HCT116 (cell line): ENCODE results near the gene CADPS. TPM values are rescaled to one million over a fixed set of nuclear protein-coding genes. Genes with fewer than 3 reads are reported as not detected.

Experiments used
- ATAC-seq: fragments of 200-7000 bp; cut with Tn5 transposase; 2 replicates; pipeline ENCODE4 v1.9.1; 2020; ENCODE audit warnings: mild to moderate bottlenecking, moderate library complexity
- BruUV-seq: library from RNA; stranded (reverse); fragments of 400-500 nt; replicated peaks from 2 replicates; lab custom pipeline; 2021; lab: Mats Ljungman, UMichigan
- CTCF ChIA-PET: fragments of 300-600 bp; sonication (Branson Sonifier 250); formaldehyde crosslinking; loops from one replicate; lab custom pipeline; 2021; ENCODE audit warnings: antibody characterized with exemption; lab: Charles Lee
- POLR2A ChIA-PET: fragments of 300-600, 350-600 bp; sonication (Branson Sonifier 250); formaldehyde crosslinking; loops from one replicate; lab custom pipeline; 2021; ENCODE audit warnings: antibody characterized with exemption; lab: Charles Lee
- RAD21 ChIA-PET, 2 experiments: fragments of 300-600 bp; sonication (Branson Sonifier 250); formaldehyde crosslinking; loops; one replicate each; lab custom pipeline; 2023; ENCODE audit warnings: low total read pairs in 2 of 2; ENCODE audit not compliant: uncharacterized antibody in 2 of 2, unreplicated experiment in 2 of 2, low non-redundant PET in 1 of 2; lab: Charles Lee
- DNase-seq: peaks from one replicate; pipeline ENCODE4 v3.0.0-alpha.2; 2010; ENCODE audit warnings: low read depth, low spot score
- H2AFZ ChIP-seq: fragments of 200-600 bp; shearing (Covaris generic), sonication (generic); 2 replicates; pipeline ENCODE4 v1.6.1; 2017; ENCODE audit warnings: low read depth, mixed run types, mixed read lengths, antibody characterized with exemption, low read length; ENCODE audit not compliant: poor library complexity, severe bottlenecking
- H3K27ac ChIP-seq: 2 replicates; pipeline ENCODE4 v1.5.1; 2012; ENCODE audit warnings: low read depth, low read length
- H3K27me3 ChIP-seq: fragments of 200-600 bp; sonication (generic); 2 replicates; pipeline ENCODE4 v1.6.1; 2016; ENCODE audit warnings: mixed run types, low read length, mixed read lengths; ENCODE audit not compliant: insufficient read depth
- H3K36me3 ChIP-seq, 2 experiments: fragments of 200-500 bp in 1 of 2; fragments of 200-600 bp in 1 of 2; sonication (Bioruptor generic) in 1 of 2; sonication (generic) in 1 of 2; 2 replicates each; pipeline versions ENCODE4 v1.5.1 to v1.6.1; 2014 to 2016; ENCODE audit warnings: low read length in 2 of 2, inconsistent platforms in 1 of 2, mixed read lengths in 1 of 2, mixed run types in 1 of 2; ENCODE audit not compliant: insufficient read depth in 2 of 2, control insufficient read depth in 1 of 2
- H3K4me1 ChIP-seq, 2 experiments: fragments of 200-600 bp in 1 of 2; sonication (generic) in 1 of 2; 2 replicates each; pipeline versions ENCODE4 v1.5.1 to v1.6.1; 2012 to 2017; ENCODE audit warnings: low read length in 2 of 2, inconsistent platforms in 1 of 2, mild to moderate bottlenecking in 1 of 2, mixed read lengths in 1 of 2, mixed run types in 1 of 2, moderate library complexity in 1 of 2; ENCODE audit not compliant: insufficient read depth in 2 of 2, control insufficient read depth in 1 of 2
- H3K4me2 ChIP-seq: fragments of 200-600 bp; sonication (generic); 2 replicates; pipeline ENCODE4 v1.6.1; 2017; ENCODE audit warnings: mixed run types, low read length, mixed read lengths
- H3K4me3 ChIP-seq, 2 experiments: fragments of 200-600 bp in 1 of 2; sonication (generic) in 1 of 2; replicated peaks in 1 of 2; 2 replicates each; pipeline ENCODE4 v1.5.1; 2011 to 2016; ENCODE audit warnings: low read length in 2 of 2, control low read depth in 1 of 2, low read depth in 1 of 2, mild to moderate bottlenecking in 1 of 2, mixed read lengths in 1 of 2, mixed run types in 1 of 2
- H3K79me2 ChIP-seq: fragments of 200-600 bp; sonication (generic); 2 replicates; pipeline ENCODE4 v1.6.1; 2017; ENCODE audit warnings: mild to moderate bottlenecking, mixed run types, low read length, moderate library complexity, mixed read lengths; ENCODE audit not compliant: insufficient read depth
- H3K9ac ChIP-seq: fragments of 200-600 bp; sonication (generic); 2 replicates; pipeline ENCODE4 v1.6.1; 2016; ENCODE audit warnings: low read length, mixed read lengths
- H3K9me2 ChIP-seq: fragments of 200-600 bp; sonication (generic), shearing (Covaris generic); 2 replicates; pipeline ENCODE4 v1.6.1; 2017; ENCODE audit warnings: mixed run types, mild to moderate bottlenecking, moderate library complexity; ENCODE audit not compliant: insufficient read depth
- H3K9me3 ChIP-seq, 2 experiments: fragments of 200-500 bp in 1 of 2; fragments of 200-600 bp in 1 of 2; sonication (Bioruptor generic) in 1 of 2; sonication (generic) in 1 of 2; 2 replicates each; pipeline ENCODE4 v1.6.1; 2014 to 2017; ENCODE audit warnings: low read length in 2 of 2, mixed read lengths in 2 of 2, inconsistent platforms in 1 of 2, low read depth in 1 of 2, mild to moderate bottlenecking in 1 of 2, mixed run types in 1 of 2, moderate library complexity in 1 of 2; ENCODE audit not compliant: control insufficient read depth in 1 of 2, insufficient read depth in 1 of 2
- H4K20me1 ChIP-seq: fragments of 200-600 bp; sonication (generic), shearing (Covaris generic); 2 replicates; pipeline ENCODE4 v1.6.1; 2017; ENCODE audit warnings: mixed run types, mild to moderate bottlenecking, moderate library complexity; ENCODE audit not compliant: insufficient read depth
- ATF3 ChIP-seq: IDR thresholded peaks from 2 replicates; pipeline ENCODE4 v1.6.1; 2012
- CBX3 ChIP-seq: IDR thresholded peaks from 2 replicates; pipeline ENCODE4 v1.6.1; 2012; ENCODE audit warnings: low read depth
- CEBPB ChIP-seq: IDR thresholded peaks from 2 replicates; pipeline ENCODE4 v1.6.1; 2012; ENCODE audit warnings: low read depth
- EZH2 ChIP-seq: fragments of 200-600 bp; sonication (generic); IDR thresholded peaks from 2 replicates; pipeline ENCODE4 v1.6.1; 2017; ENCODE audit warnings: antibody characterized with exemption, mixed run types
- FOSL1 ChIP-seq: IDR thresholded peaks from 2 replicates; pipeline ENCODE4 v1.6.1; 2012; ENCODE audit warnings: low read depth
- POLR2A ChIP-seq: IDR thresholded peaks from 2 replicates; pipeline ENCODE4 v1.7.0; 2011; ENCODE audit warnings: borderline replicate concordance; ENCODE audit not compliant: insufficient read depth, insufficient read length; ENCODE audit errors: extremely low read depth
- SIN3A ChIP-seq: IDR thresholded peaks from 2 replicates; pipeline ENCODE4 v1.6.1; 2012; ENCODE audit warnings: low read depth
- SP1 ChIP-seq: IDR thresholded peaks from 2 replicates; pipeline ENCODE4 v1.6.1; 2012; ENCODE audit warnings: low read depth
- SRF ChIP-seq: IDR thresholded peaks from 2 replicates; pipeline ENCODE4 v1.6.1; 2012; ENCODE audit warnings: low read depth
- TCF7L2 ChIP-seq: IDR thresholded peaks from 2 replicates; pipeline ENCODE4 v1.7.0; 2011; ENCODE audit warnings: borderline replicate concordance, inconsistent platforms; ENCODE audit not compliant: insufficient read depth, insufficient read length; ENCODE audit errors: extremely low read depth
- YY1 ChIP-seq: IDR thresholded peaks from 2 replicates; pipeline ENCODE4 v1.6.1; 2011; ENCODE audit warnings: low read length, low read depth, moderate library complexity, mild to moderate bottlenecking; ENCODE audit not compliant: insufficient replicate concordance; ENCODE audit errors: extremely low read depth
- ZBTB33 ChIP-seq: IDR thresholded peaks from 2 replicates; pipeline ENCODE4 v1.6.1; 2011; ENCODE audit warnings: mild to moderate bottlenecking, low read length, moderate library complexity; ENCODE audit not compliant: insufficient replicate concordance; ENCODE audit errors: extremely low read depth
- ZFX ChIP-seq: fragments of 450-650 bp; IDR thresholded peaks from 2 replicates; pipeline ENCODE4 v1.6.1; 2017
- ZNF274 ChIP-seq: fragments of 200-500 bp; sonication (Bioruptor generic); IDR thresholded peaks from 2 replicates; pipeline ENCODE4 v1.6.1; 2014; ENCODE audit warnings: mild to moderate bottlenecking, low read depth, low read length, inconsistent platforms
- intact Hi-C: fragments of 100-400 bp; cut with micrococcal nuclease; formaldehyde crosslinking; loops from 2 replicates; pipeline ENCODE4 v1.10.0; 2022
- total RNA-seq: library from RNA; stranded (reverse); gene quantifications from one replicate; pipeline ENCODE4 v1.2.1, GENCODE V29; 2021; ENCODE audit not compliant: unreplicated experiment
- TF ChIP-seq, protein P1 (sequence below): IDR thresholded peaks from 2 replicates; pipeline ENCODE4 v1.6.1; 2012
- TF ChIP-seq, protein P2 (sequence below): IDR thresholded peaks from 2 replicates; pipeline ENCODE4 v1.6.1; 2012; ENCODE audit warnings: low read depth
- TF ChIP-seq, protein P3 (sequence below), 3 experiments: fragments of 200-600 bp in 1 of 3; sonication (generic) in 1 of 3; IDR thresholded peaks in 2 of 3; conservative IDR thresholded peaks in 1 of 3; 2 replicates each; pipeline ENCODE4 v1.5.1; 2012 to 2017; ENCODE audit warnings: low read depth in 2 of 3, low read length in 2 of 3, antibody characterized with exemption in 1 of 3, borderline replicate concordance in 1 of 3, control low read depth in 1 of 3, mild to moderate bottlenecking in 1 of 3, mixed read lengths in 1 of 3, mixed run types in 1 of 3, moderate library complexity in 1 of 3; ENCODE audit not compliant: insufficient read depth in 1 of 3

Gene CADPS
- total RNA-seq, 1 experiment from 2014 or later, result not detected

GRCh38 chr3:62479326-62479725 lies 395.9 kb downstream of the CADPS start:
- Histone ChIP-seq H3K27ac (no peak overlapping the region), H3K4me3 (no peak overlapping the region), H3K9me3 (no peaks in the 10 kb centered on the region), H3K36me3 (no peaks in the 10 kb centered on the region), H3K4me1 (no peaks in the 10 kb centered on the region), H3K27me3 (peaks cover 60% of the 10 kb centered on the region), H3K9ac (no peak overlapping the region), H4K20me1 (no peaks in the 10 kb centered on the region), H2AFZ (no peak overlapping the region), H3K9me2 (no peaks in the 10 kb centered on the region), H3K79me2 (no peaks in the 10 kb centered on the region), H3K4me2 (no peak overlapping the region)
- no peak for ATAC-seq
- ChIA-PET RAD21 (no interaction called here), CTCF (no interaction called here), POLR2A (no interaction called here)
- no TSS peak for BruUV-seq
- intact Hi-C loops, result no loop called here
- no peak for DNase-seq
- TF ChIP-seq, protein P1, sequence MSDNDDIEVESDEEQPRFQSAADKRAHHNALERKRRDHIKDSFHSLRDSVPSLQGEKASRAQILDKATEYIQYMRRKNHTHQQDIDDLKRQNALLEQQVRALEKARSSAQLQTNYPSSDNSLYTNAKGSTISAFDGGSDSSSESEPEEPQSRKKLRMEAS, result no peak
- no peak for TF ChIP-seq SRF
- TF ChIP-seq ATF3, result no peak
- TF ChIP-seq, protein P2, sequence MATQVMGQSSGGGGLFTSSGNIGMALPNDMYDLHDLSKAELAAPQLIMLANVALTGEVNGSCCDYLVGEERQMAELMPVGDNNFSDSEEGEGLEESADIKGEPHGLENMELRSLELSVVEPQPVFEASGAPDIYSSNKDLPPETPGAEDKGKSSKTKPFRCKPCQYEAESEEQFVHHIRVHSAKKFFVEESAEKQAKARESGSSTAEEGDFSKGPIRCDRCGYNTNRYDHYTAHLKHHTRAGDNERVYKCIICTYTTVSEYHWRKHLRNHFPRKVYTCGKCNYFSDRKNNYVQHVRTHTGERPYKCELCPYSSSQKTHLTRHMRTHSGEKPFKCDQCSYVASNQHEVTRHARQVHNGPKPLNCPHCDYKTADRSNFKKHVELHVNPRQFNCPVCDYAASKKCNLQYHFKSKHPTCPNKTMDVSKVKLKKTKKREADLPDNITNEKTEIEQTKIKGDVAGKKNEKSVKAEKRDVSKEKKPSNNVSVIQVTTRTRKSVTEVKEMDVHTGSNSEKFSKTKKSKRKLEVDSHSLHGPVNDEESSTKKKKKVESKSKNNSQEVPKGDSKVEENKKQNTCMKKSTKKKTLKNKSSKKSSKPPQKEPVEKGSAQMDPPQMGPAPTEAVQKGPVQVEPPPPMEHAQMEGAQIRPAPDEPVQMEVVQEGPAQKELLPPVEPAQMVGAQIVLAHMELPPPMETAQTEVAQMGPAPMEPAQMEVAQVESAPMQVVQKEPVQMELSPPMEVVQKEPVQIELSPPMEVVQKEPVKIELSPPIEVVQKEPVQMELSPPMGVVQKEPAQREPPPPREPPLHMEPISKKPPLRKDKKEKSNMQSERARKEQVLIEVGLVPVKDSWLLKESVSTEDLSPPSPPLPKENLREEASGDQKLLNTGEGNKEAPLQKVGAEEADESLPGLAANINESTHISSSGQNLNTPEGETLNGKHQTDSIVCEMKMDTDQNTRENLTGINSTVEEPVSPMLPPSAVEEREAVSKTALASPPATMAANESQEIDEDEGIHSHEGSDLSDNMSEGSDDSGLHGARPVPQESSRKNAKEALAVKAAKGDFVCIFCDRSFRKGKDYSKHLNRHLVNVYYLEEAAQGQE, result no peak
- TF ChIP-seq CBX3, result no peak
- TF ChIP-seq CEBPB, result no peak
- no peak for TF ChIP-seq FOSL1
- TF ChIP-seq POLR2A, result no peak
- TF ChIP-seq SP1, result no peak
- no peak for TF ChIP-seq TCF7L2
- TF ChIP-seq, protein P3, sequence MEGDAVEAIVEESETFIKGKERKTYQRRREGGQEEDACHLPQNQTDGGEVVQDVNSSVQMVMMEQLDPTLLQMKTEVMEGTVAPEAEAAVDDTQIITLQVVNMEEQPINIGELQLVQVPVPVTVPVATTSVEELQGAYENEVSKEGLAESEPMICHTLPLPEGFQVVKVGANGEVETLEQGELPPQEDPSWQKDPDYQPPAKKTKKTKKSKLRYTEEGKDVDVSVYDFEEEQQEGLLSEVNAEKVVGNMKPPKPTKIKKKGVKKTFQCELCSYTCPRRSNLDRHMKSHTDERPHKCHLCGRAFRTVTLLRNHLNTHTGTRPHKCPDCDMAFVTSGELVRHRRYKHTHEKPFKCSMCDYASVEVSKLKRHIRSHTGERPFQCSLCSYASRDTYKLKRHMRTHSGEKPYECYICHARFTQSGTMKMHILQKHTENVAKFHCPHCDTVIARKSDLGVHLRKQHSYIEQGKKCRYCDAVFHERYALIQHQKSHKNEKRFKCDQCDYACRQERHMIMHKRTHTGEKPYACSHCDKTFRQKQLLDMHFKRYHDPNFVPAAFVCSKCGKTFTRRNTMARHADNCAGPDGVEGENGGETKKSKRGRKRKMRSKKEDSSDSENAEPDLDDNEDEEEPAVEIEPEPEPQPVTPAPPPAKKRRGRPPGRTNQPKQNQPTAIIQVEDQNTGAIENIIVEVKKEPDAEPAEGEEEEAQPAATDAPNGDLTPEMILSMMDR (IDR thresholded peaks at IDR 0.05 in 2 of 3, conservative IDR thresholded peaks at IDR 0.05 in 1 of 3; ENCODE audit: borderline replicate concordance in 1 of 3, insufficient read depth in 1 of 3, low read depth in 2 of 3, low read length in 2 of 3), result no peak
- no peak for TF ChIP-seq EZH2
- no peak for TF ChIP-seq YY1
- TF ChIP-seq ZBTB33, result no peak
- TF ChIP-seq ZNF274, result no peak
- TF ChIP-seq SIN3A, result no peak
- no peak for TF ChIP-seq ZFX
